ENCODE results near the gene MLLT3.

- TF ChIP-seq CTCF (IDR thresholded peaks at IDR 0.05; ENCODE audit: poor library complexity) (no peak), EZH2phosphoT487 (IDR thresholded peaks at IDR 0.05; ENCODE audit: low read depth, severe bottlenecking, unreplicated experiment) (no peak)
Measured at GRCh38 chr9:20351715-20352114, 270.6 kb downstream of the MLLT3 start.
